GM12873 (cell line): ENCODE results near the gene TAS1R2.

Experiments
- CTCF ChIP-seq: IDR thresholded peaks from 2 replicates; pipeline ENCODE4 v1.5.1; 2012; ENCODE audit warnings: low read depth, mild to moderate bottlenecking, moderate library complexity, low read length, control low read depth; ENCODE audit not compliant: insufficient read depth; ENCODE audit errors: missing control alignments

TAS1R2 gene

DNA sequence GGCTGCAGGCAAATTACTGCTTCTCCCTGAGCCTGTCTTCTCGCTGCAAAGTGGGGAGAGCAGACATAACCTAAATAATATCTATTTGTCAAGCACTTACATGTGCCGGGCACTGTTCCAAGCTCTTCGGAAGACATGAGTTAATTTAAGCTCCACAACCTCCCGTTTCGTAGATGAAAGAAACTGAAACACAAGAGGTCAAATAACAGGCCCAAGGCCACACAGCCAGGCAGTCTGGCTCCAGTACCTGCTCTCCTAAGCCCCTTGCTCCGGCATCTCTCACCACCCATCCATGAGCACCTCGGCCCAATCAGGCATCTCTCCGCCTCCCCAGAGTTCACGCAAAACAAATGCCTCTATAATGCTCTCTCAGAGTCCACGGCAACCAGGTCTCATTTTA is 65.4 kb downstream of the TAS1R2 start:
- no peak for TF ChIP-seq CTCF

DNA sequence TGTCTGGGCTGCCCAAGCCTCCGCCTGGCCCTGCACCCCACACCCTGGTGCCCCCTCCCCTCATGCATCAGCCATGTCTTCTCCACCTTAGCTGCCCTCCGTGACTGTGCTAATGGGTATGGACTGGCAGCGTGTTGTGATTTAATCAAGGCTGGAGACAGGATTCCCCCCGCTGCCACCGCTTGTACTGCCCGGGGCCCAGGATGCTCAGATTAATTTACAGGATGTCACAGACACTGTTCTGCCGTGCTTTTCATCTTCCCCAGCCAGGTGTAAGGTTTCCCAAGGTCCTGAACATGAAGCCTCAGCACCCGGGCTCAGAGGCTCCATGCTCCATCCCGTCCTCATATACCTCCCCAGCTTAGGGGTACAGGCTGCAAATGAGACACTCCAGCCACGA is 66.3 kb downstream of the TAS1R2 start:
- no peak for TF ChIP-seq CTCF

GRCh38 chr1:18792747-18793146 is 66.7 kb downstream of the TAS1R2 start:
- TF ChIP-seq CTCF, result no peak
